Skin epidermis (tissue), 12 donors: Measurements from ENCODE around the gene CCL26.
"Not testable (repeated sequence)": the region's sequence is repeated elsewhere in the genome, so short reads cannot be mapped to it uniquely, and the experiment has no call there.

ENCODE experiments used
- H3K27ac ChIP-seq, 21 experiments: fragments of 200-600 bp; sonication (generic) in 11 of 21; one replicate each; pipeline ENCODE4 v1.5.0; 2020; ENCODE audit warnings: mild to moderate bottlenecking in 3 of 21, inconsistent platforms in 2 of 21, moderate library complexity in 2 of 21
- H3K4me3 ChIP-seq, 7 experiments: fragments of 200-600 bp; sonication (generic) in 2 of 7; one replicate each; pipeline ENCODE4 v1.5.0; 2020; ENCODE audit warnings: inconsistent platforms in 2 of 7, mild to moderate bottlenecking in 2 of 7, moderate library complexity in 1 of 7

Gene CCL26

DNA sequence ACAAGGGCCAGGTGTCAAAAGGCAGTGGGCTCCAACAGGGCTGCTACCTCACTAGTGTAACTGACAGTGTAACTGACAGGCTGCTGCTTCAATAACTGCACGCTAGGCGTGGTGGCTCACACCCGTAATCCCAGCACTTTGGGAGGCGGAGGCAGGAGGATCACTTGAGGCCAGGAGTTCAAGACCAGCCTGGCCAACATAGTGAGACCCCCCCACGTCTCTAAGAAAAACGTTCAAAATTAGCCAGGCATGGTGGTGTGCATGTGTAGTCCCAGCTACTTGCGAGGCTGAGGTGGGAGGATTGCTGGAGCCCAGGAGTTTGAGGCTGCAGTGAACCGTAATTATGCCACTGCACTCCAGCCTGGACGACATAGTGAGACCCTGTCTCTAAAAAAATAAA, 50.1 kb downstream of the CCL26 start:
- not testable (repeated sequence) for H3K27ac ChIP-seq, H3K4me3 ChIP-seq

DNA sequence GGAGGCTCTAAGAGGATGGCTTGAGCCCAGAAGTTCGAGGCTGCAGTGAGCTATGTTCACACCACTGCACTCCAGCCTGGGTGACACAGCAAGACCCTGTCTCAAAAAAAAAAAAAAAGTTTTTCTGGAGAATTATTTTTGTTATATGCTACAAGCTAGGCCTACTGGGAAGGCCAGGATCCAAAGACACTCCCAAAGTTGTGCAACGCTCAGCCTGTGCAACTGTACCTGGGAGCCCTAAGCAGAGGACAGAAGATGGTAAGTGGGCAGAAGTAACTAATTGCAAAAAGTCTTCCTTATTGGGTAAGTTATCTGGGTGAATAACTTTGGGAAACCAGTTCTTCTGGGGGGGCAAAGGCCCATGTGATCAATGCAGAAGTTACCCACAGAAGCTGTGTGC, 50.6 kb downstream of the CCL26 start:
- Histone ChIP-seq H3K4me3 (no peak overlapping the region), H3K27ac (no peak overlapping the region)

DNA sequence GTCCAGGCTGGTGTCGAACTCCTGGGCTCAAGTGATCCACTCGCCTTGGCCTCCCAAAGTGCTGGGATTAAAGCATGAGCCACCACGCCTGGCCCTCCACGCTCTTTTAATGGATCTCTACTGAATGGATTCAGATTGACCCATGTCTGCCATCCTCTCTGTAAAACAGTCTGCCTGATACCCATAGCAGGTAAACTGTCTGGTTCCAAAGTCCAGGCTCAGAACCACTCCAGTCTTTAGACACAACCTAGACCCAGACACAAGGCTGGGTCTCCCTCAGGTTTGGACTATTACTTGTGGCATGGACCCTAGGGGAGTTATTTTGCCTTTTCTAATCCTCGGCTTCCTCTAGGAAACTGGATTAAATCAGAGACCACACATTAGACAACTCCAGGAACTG, 52.4 kb downstream of the CCL26 start:
- H3K4me3 ChIP-seq, result no peak overlapping the region
- H3K27ac ChIP-seq, result no peak overlapping the region
